H1 (cell line): ENCODE data around the gene GRIP2. TPM values are rescaled to one million over a fixed set of nuclear protein-coding genes. Genes with fewer than 3 reads are reported as not detected.

ENCODE experiments used
- EGR1 ChIP-seq: IDR thresholded peaks from 2 replicates; pipeline ENCODE4 v1.6.1; 2011; ENCODE audit warnings: low read depth, low read length, borderline replicate concordance
- GTF2F1 ChIP-seq: IDR thresholded peaks from 2 replicates; pipeline ENCODE4 v1.6.1; 2012; ENCODE audit warnings: low read depth, low read length, improper control_type of control experiment, borderline replicate concordance
- polyA plus RNA-seq, 7 experiments: library from polyadenylated mRNA; depleted of rRNA in 3 of 7; stranded (reverse) in 5 of 7; unstranded in 2 of 7; fragments of >200 nt in 5 of 7; fragments of 200-250 nt in 2 of 7; gene quantifications; 1 replicate in 5 of 7; 2 replicates in 1 of 7; 4 replicates in 1 of 7; pipeline versions ENCODE4 v1.2.1 to v1.2.3, GENCODE V29; 2011 to 2013; ENCODE audit warnings: missing spikeins in 2 of 7, mixed read lengths in 2 of 7
- total RNA-seq: library from RNA; stranded (reverse); fragmentation: NEBNext Ultra II Directional; extraction: Animal tissue kit (Norgen Biotek cat#: 25700); gene quantifications from 2 replicates; pipeline ENCODE4 v1.2.1, GENCODE V29; 2021

Gene GRIP2
- total and polyA plus RNA-seq, 2 of the 8 experiments (the other 6 are each of a cell fraction or from before 2014, with no cell fraction given) = 2.5 to 6.4 TPM

DNA sequence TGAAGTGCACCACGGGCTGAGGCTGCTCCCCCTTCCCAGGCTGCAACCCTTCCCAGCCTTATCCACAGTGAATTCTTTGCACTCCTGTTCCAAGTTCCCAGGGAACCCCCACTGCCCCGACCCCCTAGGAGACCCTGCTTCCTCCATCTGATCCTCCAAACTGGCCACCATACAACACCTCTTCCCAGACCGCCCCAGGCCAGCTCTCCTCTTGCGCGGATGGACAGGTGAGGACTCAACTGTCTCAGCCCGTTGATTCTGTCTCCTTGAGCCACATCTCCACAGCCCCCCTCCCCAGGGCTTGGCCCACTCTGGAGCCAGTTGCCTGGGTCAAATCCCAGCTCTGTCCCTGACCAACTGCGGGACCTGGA lies 21.7 kb downstream of the GRIP2 start (continued):
- no peak for TF ChIP-seq EGR1
- no peak for TF ChIP-seq GTF2F1
- TF ChIP-seq, all 59 proteins: peak for 0
